H1 (cell line): Measurements from ENCODE around the gene AHRR. TPM values are rescaled to one million over a fixed set of nuclear protein-coding genes. Genes with fewer than 3 reads are reported as not detected.

Experiments
- CHD7 ChIP-seq: fragments of 300-600 bp; sonication (generic); IDR thresholded peaks from 2 replicates; pipeline ENCODE4 v1.7.1; 2012; ENCODE audit warnings: low read length, moderate library complexity, mild to moderate bottlenecking, inconsistent platforms; ENCODE audit not compliant: insufficient replicate concordance
- EZH2 ChIP-seq: fragments of 200-600 bp; sonication (generic); IDR thresholded peaks from 2 replicates; pipeline ENCODE4 v1.7.1; 2012; ENCODE audit warnings: low read depth, mild to moderate bottlenecking, moderate library complexity, low read length, inconsistent platforms; ENCODE audit not compliant: severe bottlenecking
- JUND ChIP-seq: IDR thresholded peaks from 2 replicates; pipeline ENCODE4 v1.6.1; 2011; ENCODE audit warnings: mild to moderate bottlenecking, improper control_type of control experiment, low read length
- MAX ChIP-seq: IDR thresholded peaks from 2 replicates; pipeline ENCODE4 v1.6.1; 2012; ENCODE audit warnings: inconsistent platforms
- polyA plus RNA-seq, 7 experiments: library from polyadenylated mRNA; depleted of rRNA in 3 of 7; stranded (reverse) in 5 of 7; unstranded in 2 of 7; fragments of >200 nt in 5 of 7; fragments of 200-250 nt in 2 of 7; gene quantifications; 1 replicate in 5 of 7; 2 replicates in 1 of 7; 4 replicates in 1 of 7; pipeline versions ENCODE4 v1.2.1 to v1.2.3, GENCODE V29; 2011 to 2013; ENCODE audit warnings: missing spikeins in 2 of 7, mixed read lengths in 2 of 7
- total RNA-seq: library from RNA; stranded (reverse); fragmentation: NEBNext Ultra II Directional; extraction: Animal tissue kit (Norgen Biotek cat#: 25700); gene quantifications from 2 replicates; pipeline ENCODE4 v1.2.1, GENCODE V29; 2021

Gene AHRR
- total and polyA plus RNA-seq, 2 of the 8 experiments (the other 6 are each of a cell fraction or from before 2014, with no cell fraction given), result 0.41 to 0.80 TPM

- TF ChIP-seq CHD7 (no peak), MAX (no peak), JUND (no peak), EZH2 (no peak)
- TF ChIP-seq, all 59 proteins: peak for 0
These were observed 47.8 kb downstream of the AHRR start (continued) for GRCh38 chr5:369151-369868.
